Natural killer cell treated with Interleukin-12 subunit alpha and Interleukin-12 subunit beta and Interleukin-15 and Interleukin-18, amount 100 ng/mL, for 72 hours (primary cell): ENCODE results near the gene ZFAND2B. TPM values are rescaled to one million over a fixed set of nuclear protein-coding genes. Genes with fewer than 3 reads are reported as not detected.

Experiments
- ATAC-seq, 2 donors: fragments of 150-1000 bp; cut with Tn5 transposase in 1 of 2; sonication (Bioruptor Pico), chemical (Tn5 transposase) in 1 of 2; 2 replicates each; pipeline ENCODE4 v1.10.0; 2021
- DNase-seq: peaks from one replicate; pipeline ENCODE4 v3.0.0; 2022; ENCODE audit warnings: low spot score
- H3K27ac Mint-ChIP-seq, 2 donors: 1 replicate in 1 of 2; 2 replicates in 1 of 2; pipeline ENCODE4 v1.8.0; 2022; ENCODE audit warnings: mixed read lengths in 2 of 2, mild to moderate bottlenecking in 1 of 2, moderate library complexity in 1 of 2
- H3K27me3 Mint-ChIP-seq, 2 donors: 1 replicate in 1 of 2; 2 replicates in 1 of 2; pipeline ENCODE4 v1.8.0; 2022; ENCODE audit warnings: mixed read lengths in 2 of 2
- H3K36me3 Mint-ChIP-seq: one replicate; pipeline ENCODE4 v1.8.0; 2022; ENCODE audit warnings: mixed read lengths
- H3K4me1 Mint-ChIP-seq, 2 donors: 1 replicate in 1 of 2; 2 replicates in 1 of 2; pipeline ENCODE4 v1.8.0; 2022; ENCODE audit warnings: low read depth in 2 of 2, mixed read lengths in 2 of 2, mild to moderate bottlenecking in 1 of 2
- H3K4me3 Mint-ChIP-seq: one replicate; pipeline ENCODE4 v1.8.0; 2022; ENCODE audit warnings: mixed read lengths
- H3K9me3 Mint-ChIP-seq: 2 replicates; pipeline ENCODE4 v1.8.0; 2022; ENCODE audit warnings: mixed read lengths
- total RNA-seq, 2 donors: library from RNA; stranded (reverse); gene quantifications; one replicate each; pipeline ENCODE4 v1.2.3, GENCODE V29; 2022

The ZFAND2B gene
- total RNA-seq, 2 donors from 2014 or later, result 40.4 to 51.8 TPM

DNA sequence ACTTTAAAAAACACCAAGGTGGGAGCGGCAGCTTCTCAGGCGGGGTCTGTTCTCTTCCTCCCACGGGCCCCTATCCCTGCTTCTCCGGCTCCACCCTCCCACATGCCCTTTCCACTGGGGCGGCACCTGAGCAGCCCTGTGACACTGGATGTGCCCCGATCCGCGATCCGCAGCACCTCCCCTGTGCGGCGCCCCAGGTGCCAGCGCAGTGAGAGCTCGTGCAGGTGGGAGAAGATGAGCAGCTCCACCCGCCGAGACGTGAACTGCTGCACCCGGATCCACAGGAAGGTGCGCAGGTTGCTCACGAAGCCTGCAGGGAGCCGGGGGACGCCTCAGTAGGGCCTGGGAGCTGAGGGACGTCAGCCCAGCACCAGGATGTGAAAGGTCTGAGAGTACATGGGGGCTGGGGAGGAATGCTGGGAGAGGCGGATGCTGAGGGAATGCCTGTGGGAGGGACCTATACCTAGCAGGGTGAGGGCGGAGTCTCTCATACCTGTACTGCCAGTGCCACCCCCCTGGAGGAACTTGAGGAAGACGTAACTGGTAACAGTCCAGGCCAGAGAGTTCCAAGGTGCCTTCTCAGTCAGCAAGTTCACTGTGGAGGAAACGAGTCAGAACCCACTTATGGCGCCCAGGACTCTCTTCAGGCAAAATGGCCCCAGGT, 9.4 kb downstream of the ZFAND2B start:
- Mint-ChIP-seq H3K4me3 (no peak overlapping the region), H3K27ac (no peak overlapping the region), H3K9me3 (no peaks in the 10 kb centered on the region), H3K4me1 (peaks cover 4 to 26% of the 10 kb centered on the region in 2 donors), H3K36me3 (no peaks in the 10 kb centered on the region), H3K27me3 (no peaks in the 10 kb centered on the region)
- ATAC-seq (no peak), DNase-seq (no peak)

DNA sequence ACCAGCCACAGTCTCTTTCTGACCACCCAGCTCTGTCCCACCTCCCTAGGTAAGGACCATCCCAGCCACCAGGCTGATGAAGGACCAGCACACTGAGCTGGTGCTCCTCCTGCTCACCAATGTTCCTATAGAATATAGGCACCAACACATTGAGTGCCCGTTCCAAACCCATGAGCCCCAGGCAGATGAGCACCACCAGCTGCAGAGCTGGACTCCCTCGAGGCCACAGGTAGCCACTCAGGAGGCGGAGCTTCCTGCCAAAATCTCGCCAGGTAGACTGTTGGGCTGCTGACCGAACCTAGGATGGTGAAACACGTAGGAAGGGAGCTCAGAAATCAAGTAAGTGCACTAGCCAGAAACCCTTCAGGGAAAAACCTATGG, 9.9 kb downstream of the ZFAND2B start:
- Mint-ChIP-seq H3K4me3 (no peak overlapping the region), H3K36me3 (peaks cover 4% of the 10 kb centered on the region), H3K9me3 (no peaks in the 10 kb centered on the region), H3K27me3 (no peaks in the 10 kb centered on the region), H3K4me1 (peaks cover 4 to 21% of the 10 kb centered on the region in 2 donors), H3K27ac (no peak overlapping the region)
- DNase-seq (no peak), ATAC-seq (no peak)

DNA sequence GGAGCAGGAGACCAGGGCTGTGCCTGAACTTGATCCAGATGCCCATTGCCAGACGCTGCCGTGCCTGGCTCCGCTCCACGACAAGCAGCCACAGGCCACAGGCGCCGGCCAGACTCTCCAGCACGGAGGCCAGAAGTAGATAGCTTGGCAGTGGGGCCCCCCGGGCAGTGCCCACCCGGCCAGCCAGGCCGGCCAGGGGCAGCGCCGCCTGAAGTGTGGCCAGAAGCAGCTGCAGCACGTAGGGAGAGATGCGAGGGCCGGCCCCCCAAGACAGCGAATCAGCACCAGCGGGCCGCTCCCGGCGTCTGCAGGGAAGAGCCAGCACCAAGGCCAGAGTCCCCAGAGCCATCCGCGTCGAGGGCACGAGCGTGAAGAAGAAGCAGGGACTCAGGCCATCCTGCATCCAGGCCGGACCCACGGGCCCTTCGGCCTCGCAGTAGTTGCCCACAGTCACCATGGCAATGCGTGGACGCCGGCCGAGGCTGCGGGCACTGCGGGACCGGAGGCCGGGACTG, 11.7 kb downstream of the ZFAND2B start:
- DNase-seq (no peak), ATAC-seq (peak; percentile 56 to 65)
- H3K36me3 Mint-ChIP-seq, result peaks cover 6% of the 10 kb centered on the region
- peak overlapping the region; percentile 57 to 85 for H3K27ac Mint-ChIP-seq
- no peaks in the 10 kb centered on the region for H3K27me3 Mint-ChIP-seq
- H3K4me1 Mint-ChIP-seq, result peaks cover 4 to 22% of the 10 kb centered on the region in 2 donors
- H3K9me3 Mint-ChIP-seq, result no peaks in the 10 kb centered on the region
- peak overlapping the region; percentile 83 for H3K4me3 Mint-ChIP-seq

DNA sequence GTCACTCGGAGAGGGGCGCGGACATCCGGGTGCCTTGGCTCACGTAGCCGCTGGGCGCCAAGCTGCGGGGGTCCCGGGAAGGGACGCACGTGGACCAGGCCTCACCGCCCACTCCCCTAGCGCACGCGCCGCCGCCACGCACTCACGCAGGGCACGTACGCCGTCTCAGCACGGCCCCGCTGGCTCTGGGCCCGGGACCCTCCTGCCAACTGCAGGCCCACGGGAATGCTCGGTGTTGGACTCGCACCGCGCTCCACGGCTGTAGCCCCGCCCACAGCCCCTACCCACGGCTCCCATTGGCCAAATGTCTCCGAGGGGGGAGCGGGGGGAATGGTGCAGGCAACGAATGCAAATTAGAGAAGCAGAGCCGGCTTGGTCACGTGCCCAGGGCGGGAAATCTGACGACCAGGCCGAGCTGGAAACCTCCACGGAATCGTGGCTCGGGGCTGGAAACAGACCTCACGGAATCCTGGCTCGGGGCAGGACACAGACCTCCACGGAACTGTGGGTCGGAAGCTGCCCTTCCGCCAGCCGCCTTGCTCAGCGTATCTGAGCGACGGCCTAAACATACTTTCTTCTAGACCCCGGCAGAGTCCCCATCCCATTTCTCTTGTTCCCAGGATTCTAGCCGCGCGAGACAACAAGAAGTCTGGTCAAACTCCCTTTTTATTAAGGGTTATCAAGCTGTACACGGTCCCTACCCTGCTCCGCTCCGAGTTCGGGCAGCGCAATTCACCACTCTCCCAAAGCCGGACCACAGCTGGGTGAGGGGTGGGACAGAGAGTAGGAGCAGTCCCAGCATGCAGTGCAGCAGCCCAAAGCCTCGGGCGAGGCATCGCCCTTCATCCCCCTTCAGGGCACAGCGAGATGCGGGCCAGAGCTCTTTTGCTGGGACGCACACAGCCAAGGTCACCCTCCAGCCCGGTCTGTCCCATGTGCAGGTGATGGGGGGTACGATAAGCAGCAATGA, 12.4 kb downstream of the ZFAND2B start, which contains the start of gene ABCB6:
ABCB6 (minus strand) TSS at position 227 of the 970 bp plus-strand sequence. CDS start 285 bp downstream, outside the sequence.
- Mint-ChIP-seq H3K4me3 (peak within 1 kb of the TSS; percentile 83), H3K9me3 (no peaks in the 10 kb centered on the region), H3K27me3 (no peaks in the 10 kb centered on the region), H3K27ac (peak within 1 kb of the TSS; percentile 57 to 85), H3K4me1 (peaks cover 4 to 25% of the 10 kb centered on the region in 2 donors), H3K36me3 (peaks cover 6% of the 10 kb centered on the region)
- ATAC-seq (peak; percentile 81 to 93), DNase-seq (peak; percentile 90)

DNA sequence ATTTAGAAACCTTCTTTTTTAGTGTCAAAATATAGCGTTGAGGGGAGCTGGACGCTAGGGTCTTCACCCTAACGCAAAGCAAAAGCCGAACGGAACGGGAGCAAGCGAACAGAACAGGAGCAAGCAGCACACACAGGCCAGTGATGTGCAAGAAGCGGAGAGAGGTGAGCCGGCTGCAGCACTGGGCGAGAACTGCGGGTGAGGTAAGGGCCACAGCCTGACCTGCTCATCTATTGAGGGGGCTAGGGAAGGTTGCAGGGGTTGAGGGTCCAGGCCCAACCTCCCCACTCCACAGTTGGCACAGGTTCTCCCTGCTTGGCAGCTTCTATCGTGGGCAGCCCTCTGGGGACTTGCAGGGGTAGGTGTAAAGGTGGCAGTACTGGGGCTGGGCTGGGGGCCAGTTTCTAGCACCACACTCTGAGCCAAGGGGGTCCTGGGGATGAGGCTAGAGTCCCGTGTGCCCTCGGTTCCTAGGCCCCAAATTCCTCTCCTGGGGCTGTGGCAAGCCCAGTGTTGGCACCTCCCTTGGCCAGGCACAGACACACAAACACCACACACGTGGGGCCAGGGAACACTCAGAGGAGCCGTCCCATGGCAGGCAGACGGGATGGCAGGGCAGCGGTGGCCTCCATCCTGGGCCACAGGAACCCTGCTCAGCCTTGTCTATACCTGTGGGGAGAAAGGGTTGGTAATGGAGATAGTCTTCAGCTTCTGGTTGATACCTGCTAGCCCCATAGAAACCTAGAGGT, 13.4 kb downstream of the ZFAND2B start:
- H3K4me1 Mint-ChIP-seq, result peaks cover 8 to 25% of the 10 kb centered on the region in 2 donors
- ATAC-seq, result no peak
- H3K36me3 Mint-ChIP-seq, result peaks cover 6% of the 10 kb centered on the region
- no peak overlapping the region for H3K4me3 Mint-ChIP-seq
- no peaks in the 10 kb centered on the region for H3K27me3 Mint-ChIP-seq
- H3K9me3 Mint-ChIP-seq, result no peaks in the 10 kb centered on the region
- no peak overlapping the region for H3K27ac Mint-ChIP-seq
- DNase-seq, result no peak

DNA sequence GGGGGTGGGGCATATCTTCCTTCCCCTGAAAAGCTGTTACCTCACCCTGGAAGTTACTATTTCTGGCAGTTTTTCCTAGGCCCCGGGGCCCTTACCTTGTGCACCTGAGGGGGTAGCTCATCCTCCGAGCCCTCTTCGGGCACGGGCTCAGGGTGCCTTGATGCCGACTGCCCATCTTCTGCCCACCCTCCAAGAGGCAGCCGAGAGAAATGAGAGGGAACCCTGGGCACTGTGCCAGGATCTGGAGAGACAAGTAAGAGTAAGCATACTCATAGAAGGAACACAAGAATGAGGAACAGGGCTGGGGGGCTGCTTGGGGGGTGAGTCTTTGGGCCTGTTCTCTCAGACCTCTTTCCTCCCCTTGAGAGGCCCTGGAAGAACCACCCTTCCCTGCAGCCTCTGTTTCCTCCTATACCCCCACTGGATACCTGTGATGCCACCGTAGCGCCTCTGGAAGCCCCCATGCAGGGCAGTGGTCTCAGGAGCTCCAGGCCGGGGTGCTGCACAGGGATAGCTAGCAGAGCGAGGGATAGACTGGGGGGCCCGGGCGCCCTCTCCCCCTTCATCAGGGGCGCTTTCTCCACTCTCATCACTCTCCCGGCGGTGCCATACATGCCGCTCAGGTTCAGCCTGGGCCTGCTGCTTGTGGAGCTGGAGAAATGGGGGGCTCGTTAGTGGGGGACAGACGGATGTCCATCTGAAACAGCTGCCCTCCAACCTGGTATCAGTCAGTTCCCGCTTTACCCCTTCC, 14.2 kb downstream of the ZFAND2B start:
- H3K4me1 Mint-ChIP-seq, result peaks cover 9 to 30% of the 10 kb centered on the region in 2 donors
- no peak overlapping the region for H3K4me3 Mint-ChIP-seq
- peaks cover 6% of the 10 kb centered on the region for H3K36me3 Mint-ChIP-seq
- ATAC-seq, result no peak
- DNase-seq, result no peak
- H3K27ac Mint-ChIP-seq, result no peak overlapping the region
- no peaks in the 10 kb centered on the region for H3K27me3 Mint-ChIP-seq
- no peaks in the 10 kb centered on the region for H3K9me3 Mint-ChIP-seq

DNA sequence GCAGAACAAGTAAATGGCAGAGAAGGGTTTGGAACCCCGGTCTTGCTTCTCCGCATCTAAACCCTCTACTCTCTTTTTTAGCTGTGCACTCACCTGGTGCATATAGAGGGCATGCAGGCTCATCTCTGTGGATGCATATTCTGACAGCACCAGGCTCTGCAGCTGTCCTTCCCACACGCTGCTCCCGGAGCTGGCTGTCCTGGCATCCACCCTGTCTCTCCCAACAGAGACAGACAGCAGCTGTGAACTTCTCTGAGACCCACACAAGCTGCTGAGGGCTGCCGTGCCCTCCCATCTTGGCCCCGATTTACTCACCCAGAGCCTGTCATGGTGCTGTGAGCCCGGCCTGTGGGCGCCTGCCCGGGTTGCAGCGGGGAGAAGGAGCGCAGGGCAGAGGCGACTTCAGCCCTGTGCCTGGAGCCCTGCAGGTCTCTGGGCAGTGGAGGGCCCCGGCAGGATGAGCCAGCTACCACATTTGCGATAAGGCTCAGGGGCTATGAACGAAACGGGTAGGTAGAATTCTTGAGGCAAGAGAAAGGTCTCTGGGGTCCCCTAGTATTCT, 15.5 kb downstream of the ZFAND2B start:
- H3K27me3 Mint-ChIP-seq, result no peaks in the 10 kb centered on the region
- ATAC-seq, result no peak

DNA sequence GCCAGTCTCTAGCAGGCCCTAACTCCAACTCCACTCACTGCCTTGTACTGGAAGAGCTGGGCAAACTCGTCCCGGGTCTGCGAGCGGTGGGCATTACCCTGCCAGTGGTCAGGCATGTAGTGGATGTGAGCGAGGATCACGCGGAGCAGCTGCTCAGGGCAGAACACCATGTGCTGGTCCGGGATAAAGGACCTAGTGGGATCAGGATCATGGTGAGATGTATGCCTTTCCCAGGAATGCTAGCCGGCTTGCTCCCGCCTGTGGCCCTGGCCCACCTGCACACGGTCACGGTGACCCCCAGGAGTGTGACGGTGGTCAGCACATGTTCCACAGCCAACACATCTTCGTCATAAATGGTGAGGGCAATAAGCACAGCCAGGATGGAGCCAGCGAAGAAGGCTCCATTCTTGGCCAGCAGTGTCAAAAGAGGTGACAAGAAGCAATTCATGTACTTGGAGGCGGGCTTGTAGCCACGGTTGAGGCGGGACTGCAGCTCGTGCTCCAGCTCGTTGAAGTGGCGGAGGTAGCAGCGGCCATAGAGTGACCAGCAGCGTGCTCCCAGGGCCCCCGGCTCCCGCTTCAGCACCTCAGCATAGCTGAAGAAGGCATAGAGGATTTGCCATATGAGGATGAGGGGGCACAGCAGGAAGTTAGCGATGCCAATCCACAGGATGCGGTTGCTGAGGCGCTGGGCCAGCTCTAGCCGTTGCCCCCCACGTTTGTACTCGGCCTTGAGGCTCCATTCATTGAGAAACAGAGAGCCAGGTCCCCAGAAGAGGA, 17.4 kb downstream of the ZFAND2B start:
- DNase-seq, result no peak
- Mint-ChIP-seq H3K4me3 (no peak overlapping the region), H3K27ac (no peak overlapping the region), H3K27me3 (no peaks in the 10 kb centered on the region), H3K9me3 (no peaks in the 10 kb centered on the region), H3K4me1 (peaks cover 17 to 27% of the 10 kb centered on the region in 2 donors), H3K36me3 (peaks cover 12% of the 10 kb centered on the region)
- no peak for ATAC-seq

More for the DNA sequence above, 15.5 kb downstream of the ZFAND2B start:
- DNase-seq, result no peak
- Mint-ChIP-seq H3K36me3 (peaks cover 12% of the 10 kb centered on the region), H3K27ac (no peak overlapping the region), H3K9me3 (no peaks in the 10 kb centered on the region), H3K4me3 (no peak overlapping the region), H3K4me1 (peaks cover 16 to 31% of the 10 kb centered on the region in 2 donors)

DNA sequence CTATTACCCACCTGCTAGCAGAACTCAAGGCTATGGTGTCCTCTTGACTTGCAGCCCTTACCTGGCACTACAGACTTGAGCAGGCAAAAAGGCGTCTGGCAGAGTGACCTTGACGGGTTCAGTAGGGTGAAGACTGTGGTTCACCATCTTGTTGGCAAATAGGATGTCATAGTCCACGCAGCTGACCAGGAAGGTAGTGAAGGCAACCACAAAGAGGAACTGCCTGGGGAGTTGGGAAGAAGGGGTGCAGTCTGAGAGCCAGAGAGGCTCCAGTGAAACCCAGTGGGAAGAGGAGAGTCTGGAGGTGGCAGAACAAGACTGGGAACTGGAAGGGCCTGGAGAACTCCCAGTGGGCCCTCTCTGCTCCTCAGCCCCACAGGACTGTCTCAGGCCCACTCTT, 18.8 kb downstream of the ZFAND2B start:
- ATAC-seq, result no peak

DNA sequence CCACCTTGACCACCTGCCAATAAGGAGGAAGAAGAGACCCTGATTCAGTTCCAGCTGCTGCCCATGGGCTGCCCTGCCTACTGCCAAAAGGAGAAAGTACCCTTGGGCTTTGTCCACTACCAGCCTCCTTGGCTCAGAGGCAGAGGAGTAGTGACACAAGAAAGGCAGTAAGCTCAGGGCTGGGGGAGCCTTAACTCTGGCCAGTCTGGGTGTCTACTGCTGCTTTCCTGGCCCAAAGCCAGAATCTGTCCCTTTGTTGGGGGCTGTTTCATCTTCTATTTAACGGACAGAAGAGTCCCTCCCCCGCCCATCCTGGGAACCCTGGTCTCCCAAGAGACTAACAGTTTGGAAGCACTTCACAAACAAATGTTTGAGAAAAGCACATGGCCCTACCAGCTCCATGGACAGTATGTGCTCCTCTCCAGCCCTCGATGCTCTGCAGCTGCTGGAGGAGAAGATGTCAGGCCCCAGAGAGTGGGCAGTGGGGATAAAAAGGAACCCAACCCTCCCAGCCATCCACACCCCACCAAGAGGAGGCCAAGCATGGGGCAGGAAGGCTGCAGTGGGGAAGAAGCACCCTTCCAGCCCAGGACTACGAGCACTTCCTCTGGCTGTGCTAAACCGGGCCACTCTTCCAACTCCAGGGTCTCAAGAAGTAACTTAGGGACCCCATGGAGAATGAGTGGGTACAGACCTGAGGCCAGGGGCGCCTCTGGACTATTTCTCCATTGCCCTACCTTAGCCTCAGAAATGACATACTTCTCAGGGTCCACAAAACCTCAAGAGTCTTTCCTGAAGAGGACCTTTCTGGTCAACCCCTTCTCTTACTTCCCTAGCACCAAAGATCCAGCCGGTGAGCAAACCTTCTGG, 21.7 kb downstream of the ZFAND2B start:
- Mint-ChIP-seq H3K36me3 (peaks cover 7% of the 10 kb centered on the region), H3K9me3 (no peaks in the 10 kb centered on the region), H3K27ac (peak overlapping the region; percentile 23 to 60), H3K4me1 (peaks cover 25 to 38% of the 10 kb centered on the region in 2 donors), H3K27me3 (no peaks in the 10 kb centered on the region), H3K4me3 (peak overlapping the region; percentile 79)
- ATAC-seq, result no peak
- DNase-seq, result no peak

More for the DNA sequence above, 18.8 kb downstream of the ZFAND2B start:
- peaks cover 24 to 25% of the 10 kb centered on the region in 2 donors for H3K4me1 Mint-ChIP-seq
- no peaks in the 10 kb centered on the region for H3K9me3 Mint-ChIP-seq
- DNase-seq, result no peak
- H3K27ac Mint-ChIP-seq, result no peak overlapping the region
- H3K36me3 Mint-ChIP-seq, result peaks cover 12% of the 10 kb centered on the region
- H3K27me3 Mint-ChIP-seq, result no peaks in the 10 kb centered on the region
- H3K4me3 Mint-ChIP-seq, result no peak overlapping the region

DNA sequence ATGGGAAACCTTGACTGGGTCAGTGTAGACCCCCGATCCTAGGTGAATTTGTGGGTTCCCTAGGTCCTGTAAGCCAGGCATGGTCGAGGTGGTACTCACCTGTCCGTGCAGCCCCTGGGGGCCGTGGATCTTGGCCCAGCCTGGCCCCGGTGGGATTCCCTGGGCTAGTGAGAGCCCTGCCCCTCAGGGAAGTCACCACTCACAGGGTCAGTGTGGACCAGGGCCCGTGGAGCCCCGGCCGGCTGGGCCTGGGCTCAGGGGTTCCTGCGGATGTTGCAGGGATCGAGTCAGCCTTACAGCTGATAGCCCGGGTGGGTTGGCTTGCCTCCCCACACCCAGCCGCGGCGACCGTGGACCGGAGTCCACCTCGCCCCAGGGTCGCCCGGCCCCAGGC, 22.3 kb downstream of the ZFAND2B start:
- no peaks in the 10 kb centered on the region for H3K27me3 Mint-ChIP-seq
- H3K36me3 Mint-ChIP-seq, result peaks cover 14% of the 10 kb centered on the region
- H3K27ac Mint-ChIP-seq, result peak overlapping the region; percentile 96 to 97
- H3K4me3 Mint-ChIP-seq, result peak overlapping the region; percentile 99
- no peak for ATAC-seq
- peaks cover 22 to 38% of the 10 kb centered on the region in 2 donors for H3K4me1 Mint-ChIP-seq
- DNase-seq, result no peak
- no peaks in the 10 kb centered on the region for H3K9me3 Mint-ChIP-seq
